Measurements from ENCODE around the gene GNPTG. TPM values are rescaled to one million over a fixed set of nuclear protein-coding genes. Genes with fewer than 3 reads are reported as not detected.

The GNPTG gene
- total and polyA plus RNA-seq, 2 of the 13 experiments (the other 11 are each of a cell fraction or from before 2014, with no cell fraction given) = 22.7 to 71.1 TPM

DNA sequence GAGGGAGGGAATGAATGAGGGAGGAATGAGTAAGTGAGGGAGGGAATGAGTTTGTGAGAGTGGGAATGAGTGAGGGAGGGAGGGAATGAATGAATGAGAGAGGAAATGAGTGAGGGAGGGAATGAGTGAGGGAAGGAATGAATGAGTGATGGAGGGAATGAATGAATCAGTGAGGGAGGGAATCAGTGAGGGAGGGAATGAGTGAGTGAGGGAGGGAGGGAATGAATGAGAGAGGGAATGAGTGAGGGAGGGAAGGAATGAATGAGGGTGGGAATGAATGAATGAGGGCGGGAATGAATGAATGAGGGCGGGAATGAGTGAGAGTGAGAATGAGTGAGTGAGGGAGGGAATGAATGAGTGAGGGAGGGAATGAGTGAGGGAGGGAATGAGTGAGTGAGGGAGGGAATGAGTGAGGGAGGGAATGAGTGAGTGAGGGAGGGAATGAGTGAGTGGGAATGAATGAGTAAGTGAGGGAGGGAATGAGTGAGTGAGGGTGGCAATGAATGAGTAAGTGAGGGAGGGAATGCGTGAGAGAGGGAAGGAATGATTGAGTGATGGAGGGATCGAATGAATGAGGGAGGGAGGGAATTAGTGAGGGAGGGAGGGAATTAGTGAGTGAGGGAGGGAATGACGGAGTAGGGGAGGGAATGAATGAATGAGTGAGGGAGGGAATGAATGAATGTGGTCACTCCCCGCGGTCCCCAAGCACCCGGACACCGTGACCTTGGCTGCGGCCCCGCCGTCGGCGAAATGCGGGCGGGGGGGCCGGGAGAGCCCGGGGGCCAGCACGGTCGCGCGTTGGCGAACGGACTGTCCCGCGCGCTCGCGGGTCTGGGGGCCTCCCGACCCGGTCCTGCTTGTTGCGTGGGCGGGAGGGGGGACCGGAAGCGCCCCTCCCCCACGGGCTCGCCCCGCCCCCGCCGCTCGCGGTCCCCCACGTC is 43.4 kb upstream of the GNPTG start:
- BruUV-seq (replicated peaks) = no TSS peak
- ATAC-seq (peak; percentile 10), DNase-seq (ENCODE audit: low spot score) (peak; percentile 52), FAIRE-seq (no peak)
- peak overlapping the region; percentile 60 to 97 (median 85) for H3K4me3 ChIP-seq (replicated peaks in 1 of 3; ENCODE audit: insufficient read depth in 1 of 3, low read depth in 2 of 3, low read length in 3 of 3)
- POLR2A ChIA-PET = interaction anchor here (0.8 to 1.6 kb wide), 5 partner anchors 8 to 35 kb away, joined by 3 to 7 read pairs (median 5); no protein-coding TSS in a partner anchor
- H3K27me3 ChIP-seq (ENCODE audit: control insufficient read depth in 1 of 2, insufficient read depth in 2 of 2, low read length in 2 of 2) = no peaks in the 10 kb centered on the region; a peak in 2 of 5 replicates
- WGBS (ENCODE audit: low lambda C conversion rate) = 20% methylated on average over 8 of the region's 43 CpGs
- peaks cover 33% of the 10 kb centered on the region for H4K20me1 ChIP-seq (ENCODE audit: insufficient read depth, low read length)
- CTCF ChIA-PET (ENCODE audit: low intra/inter-chr PET ratio, low total read pairs) = no interaction called here
- no peaks in the 10 kb centered on the region for H3K9me3 ChIP-seq (ENCODE audit: low read length)
- H2AFZ ChIP-seq (ENCODE audit: low read length) = no peak overlapping the region
- peaks cover 9 to 12% of the 10 kb centered on the region in 2 experiments; a peak in 3 of 5 replicates for H3K36me3 ChIP-seq (replicated peaks in 1 of 2; ENCODE audit: control insufficient read depth in 1 of 2, insufficient read depth in 2 of 2, low read length in 2 of 2)
- H3K27ac ChIP-seq (ENCODE audit: extremely low read length, insufficient read depth, low read length) = peak overlapping the region; percentile 100
- intact Hi-C loops (cut with micrococcal nuclease; ENCODE audit: unreplicated experiment) = no loop called here
- peak overlapping the region; percentile 47 for H3K4me2 ChIP-seq (ENCODE audit: low read depth, low read length)
- in situ Hi-C loops (cut with HindIII; ENCODE audit: extremely low pct_ligation_motif_present, low pct_unique_long_range_greater_than_20kb) = no loop called here
- H3K9ac ChIP-seq (ENCODE audit: insufficient read depth, low read depth, low read length) = peak overlapping the region; percentile 100; the same call in 1 of the 2 replicates
- H3K4me1 ChIP-seq (ENCODE audit: insufficient read depth, low read length) = peaks cover 55% of the 10 kb centered on the region
- peaks cover 35% of the 10 kb centered on the region for H3K79me2 ChIP-seq (ENCODE audit: insufficient read depth, low read length)
- TF ChIP-seq SIN3A (IDR thresholded peaks at IDR 0.05; ENCODE audit: borderline replicate concordance, low read depth, low read length) (peak; percentile 46; the same call in 1 of the 2 replicates), NONO (IDR thresholded peaks at IDR 0.05) (no peak), NONO (CRISPR knock-in tag; conservative IDR thresholded peaks at IDR 0.05) (0 out of 2 replicates have a peak, but pooled peaks have one; percentile 12), MAZ (IDR thresholded peaks at IDR 0.05; ENCODE audit: borderline replicate concordance, low read depth, low read length) (peak; percentile 66), MAZ (CRISPR knock-in tag; IDR thresholded peaks at IDR 0.05; ENCODE audit: low read depth) (no peak), ETV5 (CRISPR knock-in tag; IDR thresholded peaks at IDR 0.05; ENCODE audit: borderline replicate concordance) (peak; percentile 72; the same call in 1 of the 2 replicates), ZNF446 (CRISPR knock-in tag; IDR thresholded peaks at IDR 0.05) (0 out of 2 replicates have a peak, but pooled peaks have one; percentile 9), AGO2 (optimal IDR thresholded peaks at IDR 0.05; ENCODE audit: low read depth, low read length) (peak; percentile 7), HNRNPLL (IDR thresholded peaks at IDR 0.05; ENCODE audit: low read depth, low read length, poor library complexity, severe bottlenecking) (peak; percentile 3), POLR2AphosphoS5 (IDR thresholded peaks at IDR 0.05; ENCODE audit: low read depth, low read length) (peak; percentile 24; the same call in 1 of the 2 replicates), RBFOX2 (IDR thresholded peaks at IDR 0.05; ENCODE audit: low read depth, low read length) (peak; percentile 75), ZNF230 (CRISPR knock-in tag; IDR thresholded peaks at IDR 0.05) (no peak)
- TF ChIP-seq, protein P1, sequence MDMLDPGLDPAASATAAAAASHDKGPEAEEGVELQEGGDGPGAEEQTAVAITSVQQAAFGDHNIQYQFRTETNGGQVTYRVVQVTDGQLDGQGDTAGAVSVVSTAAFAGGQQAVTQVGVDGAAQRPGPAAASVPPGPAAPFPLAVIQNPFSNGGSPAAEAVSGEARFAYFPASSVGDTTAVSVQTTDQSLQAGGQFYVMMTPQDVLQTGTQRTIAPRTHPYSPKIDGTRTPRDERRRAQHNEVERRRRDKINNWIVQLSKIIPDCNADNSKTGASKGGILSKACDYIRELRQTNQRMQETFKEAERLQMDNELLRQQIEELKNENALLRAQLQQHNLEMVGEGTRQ (IDR thresholded peaks at IDR 0.05; ENCODE audit: low read depth, low read length) = no peak
- TF ChIP-seq, protein P1 (CRISPR knock-in tag; IDR thresholded peaks at IDR 0.05; ENCODE audit: borderline replicate concordance) = 0 out of 2 replicates have a peak, but pooled peaks have one; percentile 5
- TF ChIP-seq, protein P2, sequence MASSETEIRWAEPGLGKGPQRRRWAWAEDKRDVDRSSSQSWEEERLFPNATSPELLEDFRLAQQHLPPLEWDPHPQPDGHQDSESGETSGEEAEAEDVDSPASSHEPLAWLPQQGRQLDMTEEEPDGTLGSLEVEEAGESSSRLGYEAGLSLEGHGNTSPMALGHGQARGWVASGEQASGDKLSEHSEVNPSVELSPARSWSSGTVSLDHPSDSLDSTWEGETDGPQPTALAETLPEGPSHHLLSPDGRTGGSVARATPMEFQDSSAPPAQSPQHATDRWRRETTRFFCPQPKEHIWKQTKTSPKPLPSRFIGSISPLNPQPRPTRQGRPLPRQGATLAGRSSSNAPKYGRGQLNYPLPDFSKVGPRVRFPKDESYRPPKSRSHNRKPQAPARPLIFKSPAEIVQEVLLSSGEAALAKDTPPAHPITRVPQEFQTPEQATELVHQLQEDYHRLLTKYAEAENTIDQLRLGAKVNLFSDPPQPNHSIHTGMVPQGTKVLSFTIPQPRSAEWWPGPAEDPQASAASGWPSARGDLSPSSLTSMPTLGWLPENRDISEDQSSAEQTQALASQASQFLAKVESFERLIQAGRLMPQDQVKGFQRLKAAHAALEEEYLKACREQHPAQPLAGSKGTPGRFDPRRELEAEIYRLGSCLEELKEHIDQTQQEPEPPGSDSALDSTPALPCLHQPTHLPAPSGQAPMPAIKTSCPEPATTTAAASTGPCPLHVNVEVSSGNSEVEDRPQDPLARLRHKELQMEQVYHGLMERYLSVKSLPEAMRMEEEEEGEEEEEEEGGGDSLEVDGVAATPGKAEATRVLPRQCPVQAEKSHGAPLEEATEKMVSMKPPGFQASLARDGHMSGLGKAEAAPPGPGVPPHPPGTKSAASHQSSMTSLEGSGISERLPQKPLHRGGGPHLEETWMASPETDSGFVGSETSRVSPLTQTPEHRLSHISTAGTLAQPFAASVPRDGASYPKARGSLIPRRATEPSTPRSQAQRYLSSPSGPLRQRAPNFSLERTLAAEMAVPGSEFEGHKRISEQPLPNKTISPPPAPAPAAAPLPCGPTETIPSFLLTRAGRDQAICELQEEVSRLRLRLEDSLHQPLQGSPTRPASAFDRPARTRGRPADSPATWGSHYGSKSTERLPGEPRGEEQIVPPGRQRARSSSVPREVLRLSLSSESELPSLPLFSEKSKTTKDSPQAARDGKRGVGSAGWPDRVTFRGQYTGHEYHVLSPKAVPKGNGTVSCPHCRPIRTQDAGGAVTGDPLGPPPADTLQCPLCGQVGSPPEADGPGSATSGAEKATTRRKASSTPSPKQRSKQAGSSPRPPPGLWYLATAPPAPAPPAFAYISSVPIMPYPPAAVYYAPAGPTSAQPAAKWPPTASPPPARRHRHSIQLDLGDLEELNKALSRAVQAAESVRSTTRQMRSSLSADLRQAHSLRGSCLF (CRISPR knock-in tag; IDR thresholded peaks at IDR 0.05; ENCODE audit: borderline replicate concordance) = no peak
